Hematopoietic multipotent progenitor cell (in vitro differentiated cells): ENCODE data around the gene NRARP. TPM values are rescaled to one million over a fixed set of nuclear protein-coding genes. Genes with fewer than 3 reads are reported as not detected.
"Not testable (repeated sequence)": the region's sequence is repeated elsewhere in the genome, so short reads cannot be mapped to it uniquely, and the experiment has no call there.

Source experiments
- DNase-seq, 3 donors: peaks; one replicate each; pipeline ENCODE4 v3.0.0-alpha.2; 2011 to 2015; ENCODE audit warnings: low read depth in 2 of 3, low spot score in 2 of 3
- total RNA-seq: library from RNA; depleted of rRNA; stranded (reverse); fragments of >200 nt; gene quantifications from one replicate; pipeline ENCODE4 v1.2.3, GENCODE V29; 2012

Gene NRARP, protein sequence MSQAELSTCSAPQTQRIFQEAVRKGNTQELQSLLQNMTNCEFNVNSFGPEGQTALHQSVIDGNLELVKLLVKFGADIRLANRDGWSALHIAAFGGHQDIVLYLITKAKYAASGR
- total RNA-seq, result 5.1 TPM

DNA sequence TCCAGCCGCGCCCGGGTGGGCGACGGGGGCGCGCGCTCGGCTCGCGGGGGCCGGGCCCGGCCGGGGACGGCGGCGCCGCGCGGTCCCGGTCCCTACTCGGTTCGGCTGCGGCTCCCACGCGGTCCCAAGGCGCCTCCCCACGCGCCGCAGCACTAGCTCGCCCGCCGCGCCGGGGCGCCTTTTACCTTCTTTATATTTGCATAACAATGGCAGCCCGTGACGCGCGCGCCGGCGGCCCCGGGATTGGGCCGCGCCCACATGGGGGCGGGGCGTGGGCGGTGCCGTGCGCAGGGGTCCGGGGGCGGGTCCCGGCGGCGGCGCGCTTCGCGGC lies at the start of gene NRARP:
Gene NRARP (minus strand): TSS at position 154 of the 331 bp plus-strand sequence. CDS start 343 bp downstream, outside the sequence.
- peak in 2 of 3 donors; percentile 86 to 88 for DNase-seq

DNA sequence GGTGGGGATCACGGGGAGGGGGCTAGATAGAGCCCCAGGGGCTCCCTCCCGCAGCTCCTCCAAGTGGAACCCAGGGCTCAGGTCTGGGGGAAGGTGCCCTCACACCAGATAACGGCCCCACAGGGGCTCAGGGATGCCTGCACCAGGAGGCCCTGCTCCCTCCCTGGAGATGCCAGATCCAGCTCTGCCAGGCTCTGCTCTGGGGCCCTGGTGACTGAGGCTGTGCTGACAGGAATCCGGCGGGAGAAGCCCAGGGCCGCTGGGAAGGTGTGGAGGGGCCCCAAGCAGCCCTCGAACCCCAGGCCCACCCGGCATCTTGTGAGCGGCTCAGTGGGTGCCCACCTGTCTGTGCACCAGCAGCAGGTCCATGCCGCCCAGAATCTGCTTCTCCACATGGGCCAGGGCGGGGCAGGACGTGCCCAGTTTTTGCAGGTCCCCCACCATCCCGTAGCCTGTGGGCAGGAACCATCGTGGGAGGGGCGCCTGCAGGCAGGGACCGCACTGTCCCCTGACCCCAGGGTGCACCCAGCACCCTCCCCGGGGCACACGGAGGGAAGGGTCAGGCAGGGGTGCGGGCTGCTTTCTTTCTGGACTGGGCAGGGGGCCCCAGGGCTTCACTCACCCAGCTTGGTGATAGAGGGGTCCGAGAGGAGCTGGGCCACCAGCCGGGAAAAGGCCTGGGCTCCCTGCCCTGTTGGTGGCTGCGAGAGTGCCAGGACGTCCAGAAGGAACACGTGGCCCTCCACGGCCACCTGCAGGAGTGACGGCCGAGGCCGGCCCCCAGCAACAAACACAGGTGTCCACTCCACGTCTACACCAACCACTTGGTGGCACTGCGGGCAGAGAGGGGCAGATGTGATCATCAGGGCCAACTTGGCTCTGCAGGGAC lies 48.9 kb upstream of the NRARP start:
- no peak for DNase-seq

DNA sequence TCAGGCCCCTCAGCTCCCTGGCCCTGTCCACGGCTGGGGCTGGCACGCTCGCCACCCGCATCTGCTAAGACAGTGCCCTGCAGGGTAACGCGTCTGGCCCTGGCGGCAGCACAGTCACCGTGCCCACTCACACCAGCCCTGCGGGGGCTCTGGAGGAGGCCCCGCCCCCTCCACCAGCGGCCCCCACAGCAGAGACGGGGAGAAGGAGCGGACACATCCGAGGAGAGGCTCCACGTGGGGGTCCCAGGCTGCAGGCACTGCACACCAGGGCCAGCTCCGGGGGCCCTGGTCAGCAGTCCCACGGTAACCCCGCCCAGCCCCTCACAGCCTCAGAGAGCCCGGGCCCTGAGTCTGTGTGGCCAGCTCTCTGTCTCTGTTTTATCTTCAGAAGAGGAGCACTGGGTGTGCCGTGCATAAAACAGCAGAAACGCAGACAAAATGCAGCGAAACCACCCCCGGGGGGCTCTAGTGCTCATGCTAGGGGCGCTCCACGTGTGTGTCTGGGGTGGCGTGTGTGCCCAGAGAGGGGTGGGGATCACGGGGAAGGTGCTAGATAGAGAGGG lies 47.5 kb upstream of the NRARP start:
- DNase-seq, result no peak

DNA sequence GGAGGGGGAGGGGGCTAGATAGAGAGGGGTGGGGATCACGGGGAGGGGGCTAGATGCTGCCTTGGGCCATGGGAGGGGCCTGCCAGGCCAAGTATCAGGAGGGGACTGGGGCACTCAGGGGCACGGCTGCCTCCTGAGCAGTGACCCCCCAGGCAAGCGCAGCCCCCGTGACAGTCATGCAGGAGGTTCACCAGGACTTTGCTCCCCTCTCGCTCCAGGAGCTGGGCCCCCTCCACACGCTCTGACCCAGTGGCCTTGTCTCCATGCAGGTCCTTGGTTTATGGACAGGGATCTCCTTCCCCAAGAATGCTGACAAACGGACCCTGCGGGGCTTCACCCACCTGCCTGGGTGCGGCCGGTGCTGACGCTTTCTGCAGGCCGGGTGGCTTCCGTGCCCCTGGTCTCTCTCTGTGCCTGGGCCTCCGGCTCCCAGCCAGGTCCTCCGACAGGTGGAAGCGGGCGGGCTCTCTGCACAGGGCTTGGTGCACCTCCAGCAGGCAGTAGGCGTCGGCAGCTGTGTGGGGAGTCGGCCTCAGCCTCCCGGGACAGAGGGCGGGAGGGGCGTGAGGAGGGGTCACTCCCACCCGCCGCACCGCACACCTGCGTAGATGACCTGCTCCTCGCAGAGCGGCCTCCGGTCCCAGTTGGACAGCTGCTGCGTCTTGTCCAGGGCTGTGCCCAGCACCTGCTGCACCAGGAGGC lies 46.8 kb upstream of the NRARP start:
- DNase-seq, result no peak

DNA sequence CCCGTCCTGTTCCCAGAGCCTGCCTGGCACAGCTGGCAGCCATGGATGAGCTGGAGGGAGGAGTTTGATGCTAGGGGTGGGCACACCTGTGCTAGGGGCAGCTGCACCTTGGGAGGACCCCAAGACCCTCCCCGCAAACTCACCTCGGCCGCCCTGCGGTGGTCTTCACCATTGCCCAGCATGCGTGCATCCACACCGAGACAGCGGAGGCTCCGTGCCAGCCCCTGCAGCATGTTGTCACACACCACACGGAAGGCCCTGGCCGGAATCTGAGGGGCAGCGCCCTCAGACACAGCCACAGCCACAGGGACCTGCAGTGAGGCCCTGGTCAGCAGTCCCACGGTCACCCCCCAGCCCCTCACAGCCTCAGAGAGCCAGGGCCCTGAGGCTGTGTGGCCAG lies 45.9 kb upstream of the NRARP start:
- DNase-seq, result no peak

DNA sequence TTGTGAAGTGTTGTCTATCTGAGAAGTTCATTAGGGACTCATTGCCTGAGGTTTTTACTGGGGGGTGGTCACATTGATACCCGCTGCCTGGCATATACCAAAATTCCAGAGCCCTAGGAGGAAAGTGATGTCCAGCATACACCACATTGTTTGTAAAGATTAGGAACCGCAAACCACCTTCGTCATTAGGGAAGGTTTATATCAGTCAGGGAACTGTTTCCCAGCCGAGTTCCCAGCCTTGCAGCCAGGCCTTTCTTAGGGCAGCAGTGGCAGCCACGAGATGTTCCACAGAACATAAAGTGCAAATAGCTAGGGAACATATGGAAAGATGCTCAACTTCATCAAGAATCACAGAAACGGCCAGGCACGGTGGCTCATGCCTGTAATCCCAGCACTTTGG lies 40.4 kb upstream of the NRARP start:
- no peak for DNase-seq

DNA sequence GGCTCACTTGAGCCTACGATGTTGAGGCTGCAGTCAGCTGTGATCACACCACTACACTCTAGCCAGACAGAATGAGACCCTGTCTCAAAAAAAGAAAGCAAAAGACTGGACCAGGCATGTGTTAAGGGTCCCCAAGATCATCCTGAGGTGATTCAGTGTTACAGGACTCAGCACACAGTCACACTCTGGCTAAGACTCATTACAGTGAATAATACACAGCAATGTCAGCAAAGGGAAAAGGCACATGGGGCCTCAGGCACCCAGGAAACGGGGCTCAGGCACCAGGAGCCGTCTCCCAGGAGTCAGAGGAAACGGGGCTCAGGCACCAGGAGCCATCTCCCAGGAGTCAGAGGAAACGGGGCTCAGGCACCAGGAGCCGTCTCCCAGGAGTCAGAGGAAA lies 39.2 kb upstream of the NRARP start:
- no peak for DNase-seq

DNA sequence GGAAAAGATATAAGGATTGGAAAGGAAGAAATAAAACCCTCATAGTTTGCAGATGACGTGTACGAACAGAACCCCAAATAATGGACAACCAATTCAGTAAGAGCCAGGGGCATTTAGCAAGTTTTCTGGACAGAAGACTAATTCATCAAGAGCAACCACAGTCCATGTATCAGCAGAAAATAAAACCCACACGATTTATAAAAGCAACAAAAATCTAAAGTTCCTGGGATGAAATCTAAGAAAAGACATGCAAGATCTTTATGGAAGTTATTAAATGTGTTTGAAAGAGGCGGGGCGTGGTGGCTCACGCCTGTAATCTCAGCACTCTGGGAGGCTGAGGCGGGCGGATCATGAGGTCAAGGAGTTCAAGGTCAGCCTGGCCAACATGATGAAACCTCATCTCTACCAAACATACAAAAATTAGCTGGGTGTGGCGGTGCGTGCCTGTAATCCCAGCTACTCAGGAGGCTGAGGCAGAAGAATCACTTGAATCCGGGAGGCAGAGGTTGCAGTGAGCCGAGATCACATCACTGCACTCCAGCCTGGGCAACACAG lies 37.9 kb upstream of the NRARP start:
- not testable (repeated sequence) for DNase-seq

DNA sequence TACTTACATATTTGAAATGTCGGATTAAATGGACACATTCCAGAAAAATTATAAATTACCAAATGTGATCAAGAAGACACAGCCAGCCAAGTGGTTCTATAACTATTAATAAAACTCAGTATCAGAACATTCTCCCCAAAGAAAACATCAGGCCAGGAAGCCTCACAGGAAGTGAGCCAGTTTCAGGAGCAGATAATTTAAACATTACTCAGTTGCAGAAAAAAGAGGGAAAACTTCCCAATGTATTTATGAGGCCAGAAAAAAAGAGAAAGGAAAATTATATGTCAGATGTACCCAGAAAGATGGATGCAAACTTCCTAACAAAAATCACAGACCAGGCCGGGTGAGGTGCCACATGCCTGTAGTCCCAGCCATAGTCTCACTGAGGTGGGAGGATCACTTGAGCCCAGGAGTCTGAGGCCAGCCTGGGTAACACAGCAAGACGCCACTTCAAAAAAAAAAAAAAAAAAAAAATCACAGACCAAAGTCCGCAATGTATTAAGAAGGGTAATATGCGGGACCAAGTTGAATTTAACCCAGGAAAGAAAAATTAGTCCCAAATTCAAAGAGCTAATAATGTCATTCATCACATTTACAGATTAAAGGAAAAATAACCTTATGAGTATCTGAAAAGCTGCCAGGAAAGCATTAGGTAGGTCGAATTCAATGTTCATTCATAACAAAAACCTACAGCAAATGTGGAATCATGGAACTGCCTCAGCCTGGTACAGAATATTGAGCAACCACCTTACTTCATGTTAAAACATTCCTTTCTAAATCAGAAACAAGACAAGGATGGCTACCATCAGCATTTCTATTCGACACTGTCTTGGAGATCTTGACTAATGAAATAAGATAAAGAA lies 37.2 kb upstream of the NRARP start:
- DNase-seq, result no peak

DNA sequence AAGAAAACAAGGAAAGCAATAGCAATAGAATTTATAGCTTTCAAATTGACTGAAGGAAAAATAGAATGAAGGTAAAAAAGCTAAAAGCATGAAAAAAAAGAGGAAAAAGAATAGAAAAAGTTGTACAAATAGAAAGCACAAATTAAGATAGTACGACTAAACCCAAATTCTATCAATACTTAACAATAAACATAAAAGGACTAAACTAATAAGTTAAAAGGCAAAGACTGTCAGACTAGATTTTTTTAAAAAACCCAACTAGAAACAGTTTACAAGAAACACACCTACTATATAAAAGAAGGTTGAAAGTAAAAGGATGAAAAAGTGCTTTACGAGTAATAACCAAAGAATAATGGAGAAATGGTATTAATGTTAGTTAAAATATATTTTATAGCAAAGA lies 34.7 kb upstream of the NRARP start:
- no peak for DNase-seq

DNA sequence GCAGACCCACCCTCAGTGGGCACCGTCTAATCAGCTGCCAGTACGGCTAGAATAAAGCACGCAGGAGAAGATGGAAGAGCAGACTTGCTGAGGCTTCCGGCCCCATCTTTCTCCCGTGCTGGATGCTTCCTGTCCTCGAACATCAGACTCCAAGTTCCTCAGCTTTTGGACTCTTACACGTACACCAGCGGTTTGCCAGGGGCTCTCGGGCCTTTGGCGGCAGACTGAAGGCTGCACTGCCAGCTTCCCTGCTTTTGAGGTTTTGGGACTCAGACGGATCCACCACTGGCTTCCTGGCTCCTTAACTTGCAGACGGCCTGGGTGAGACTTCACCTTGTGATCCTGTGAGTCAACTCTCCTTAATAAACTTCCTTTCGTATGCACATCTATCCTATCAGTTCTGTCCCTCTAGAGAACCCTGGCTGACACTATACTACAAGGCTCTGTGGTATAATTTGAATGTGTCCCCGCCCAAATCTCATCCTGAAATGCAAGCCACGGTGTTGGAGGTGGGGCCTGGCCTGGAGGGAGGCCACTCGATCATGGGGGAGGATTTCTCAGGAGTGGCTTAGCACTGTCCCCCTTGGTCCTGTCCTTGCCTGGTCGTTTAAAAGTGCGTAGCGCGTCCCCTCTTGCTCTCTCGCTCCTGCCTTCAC lies 31.1 kb upstream of the NRARP start:
- DNase-seq, result no peak

DNA sequence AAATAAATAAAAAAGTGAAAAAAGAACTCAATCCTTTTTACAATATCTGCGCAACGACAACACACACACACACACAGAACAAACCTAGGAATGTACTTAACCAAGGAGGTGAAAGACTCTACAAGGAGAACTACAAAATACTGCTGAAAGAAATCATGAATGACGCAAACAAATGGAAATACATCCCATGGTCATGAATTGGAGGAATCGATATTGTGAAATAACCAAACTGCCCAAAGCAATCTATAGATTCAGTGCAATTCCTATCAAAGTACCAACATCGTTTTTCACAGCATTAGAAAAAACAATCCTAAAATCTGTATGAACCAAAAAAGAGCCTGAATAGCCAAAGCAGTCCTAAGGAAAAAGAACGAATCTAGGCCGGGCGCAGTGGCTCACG lies 29.9 kb upstream of the NRARP start:
- DNase-seq, result no peak

DNA sequence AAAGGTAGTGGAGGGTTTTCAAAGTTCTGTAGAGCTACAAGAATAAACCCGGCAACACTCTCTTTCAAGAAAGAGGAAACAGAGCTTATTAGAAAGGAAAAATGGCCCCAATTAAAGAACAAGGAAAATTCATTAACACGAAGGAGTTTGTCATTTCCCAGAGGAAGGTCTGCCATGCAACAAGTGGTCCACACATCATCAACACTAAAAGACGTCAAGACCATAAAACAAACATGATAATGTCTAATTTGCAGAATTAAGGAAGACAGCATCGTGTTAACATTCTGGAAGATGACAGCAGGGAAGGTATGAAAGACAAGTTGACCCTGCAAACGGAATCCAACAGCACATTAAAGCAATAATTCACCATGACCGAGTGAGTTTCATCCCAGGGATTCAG lies 28.6 kb upstream of the NRARP start:
- DNase-seq, result no peak

DNA sequence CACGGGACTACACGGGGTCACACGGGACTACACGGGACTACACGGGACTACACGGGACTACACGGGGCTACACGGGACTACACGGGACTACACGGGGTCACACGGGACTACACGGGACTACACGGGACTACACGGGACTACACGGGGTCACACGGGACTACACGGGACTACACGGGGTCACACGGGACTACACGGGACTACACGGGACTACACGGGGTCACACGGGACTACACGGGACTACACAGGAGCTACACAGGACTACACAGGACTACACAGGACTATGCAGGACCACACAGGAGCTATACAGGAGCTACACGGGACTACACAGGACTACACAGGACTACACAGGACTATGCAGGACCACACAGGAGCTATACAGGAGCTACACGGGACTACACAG lies 27.5 kb upstream of the NRARP start:
- not testable (repeated sequence) for DNase-seq

DNA sequence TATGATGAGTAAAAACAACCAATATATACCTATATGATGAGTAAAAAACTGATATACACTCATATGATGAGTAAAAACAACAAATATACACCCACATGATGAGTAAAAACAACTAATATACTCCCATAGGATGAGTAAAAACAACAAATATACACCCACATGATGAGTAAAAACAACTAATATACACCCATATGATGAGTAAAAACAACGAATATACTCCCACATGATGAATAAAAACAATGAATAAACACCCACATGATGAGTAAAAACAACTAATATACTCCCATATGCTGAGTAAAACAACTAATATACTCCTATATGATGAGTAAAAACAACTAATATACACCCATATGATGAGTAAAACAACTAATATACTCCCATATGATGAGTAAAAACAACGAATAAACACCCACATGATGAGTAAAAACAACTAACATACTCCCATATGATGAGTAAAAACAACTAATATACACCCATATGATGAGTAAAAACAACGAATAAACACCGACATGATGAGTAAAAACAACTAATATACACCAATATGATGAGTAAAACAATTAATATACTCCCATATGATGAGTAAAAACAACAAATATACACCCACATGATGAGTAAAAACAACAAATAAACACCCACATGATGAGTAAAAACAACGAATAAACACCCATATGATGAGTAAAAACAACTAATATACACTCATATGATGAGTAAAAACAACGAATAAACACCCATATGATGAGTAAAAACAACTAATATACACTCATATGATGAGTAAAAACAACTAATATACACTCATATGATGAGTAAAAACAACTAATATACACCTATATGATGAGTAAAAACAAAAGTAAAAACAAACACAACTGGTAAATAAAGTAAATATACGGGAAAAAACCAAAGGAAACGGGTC lies 25.8 kb upstream of the NRARP start:
- DNase-seq, result not testable (repeated sequence)

DNA sequence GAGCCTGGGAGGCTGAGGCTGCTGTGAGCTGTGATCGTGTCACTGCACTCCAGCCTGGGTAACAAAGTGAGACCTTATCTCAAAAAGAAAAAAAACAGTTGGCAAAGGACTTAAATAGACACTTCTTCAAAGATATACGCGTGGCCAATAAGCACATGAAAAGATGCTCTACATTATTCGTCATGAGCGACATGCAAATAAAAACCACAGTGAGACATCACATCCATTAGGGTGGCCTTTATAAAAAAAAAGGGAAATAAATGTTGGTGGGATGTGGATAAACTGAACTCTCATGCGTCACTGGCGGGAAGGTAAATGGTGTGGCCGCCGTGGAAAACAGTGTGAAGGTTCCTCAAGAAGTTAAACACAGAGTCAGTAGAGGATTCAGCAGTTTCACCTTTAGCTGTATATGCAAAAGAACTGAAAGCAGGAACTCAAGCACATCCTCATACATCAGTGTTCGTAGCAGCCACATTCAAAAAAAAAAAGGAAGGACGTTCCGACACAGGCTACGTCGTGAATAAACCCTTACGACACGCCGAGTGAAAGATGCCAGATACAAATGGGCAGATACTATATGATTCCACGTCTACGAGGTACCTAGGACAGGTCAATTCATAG lies 24.5 kb upstream of the NRARP start:
- peak in 2 of 3 donors; percentile 88 to 91 for DNase-seq

DNA sequence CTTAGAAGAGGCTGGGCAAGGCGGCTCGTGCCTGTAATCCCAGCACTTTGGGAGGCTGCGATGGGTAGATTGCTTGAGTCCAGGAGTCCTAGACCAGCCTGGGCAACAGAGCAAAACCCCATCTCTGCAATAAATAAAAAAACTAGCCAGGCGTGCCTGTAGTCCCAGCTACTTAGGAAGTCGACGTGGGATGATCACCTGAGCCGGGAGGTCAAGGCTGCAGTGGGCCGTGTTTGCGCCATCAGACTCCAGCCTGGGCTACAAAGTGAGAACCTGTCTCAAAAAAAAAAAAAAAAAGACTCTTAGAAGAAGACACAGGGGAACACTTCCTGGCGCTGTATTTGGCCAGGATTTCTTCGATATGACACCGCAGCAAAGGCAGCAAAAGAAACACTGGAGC lies 23.7 kb upstream of the NRARP start:
- DNase-seq, result no peak

DNA sequence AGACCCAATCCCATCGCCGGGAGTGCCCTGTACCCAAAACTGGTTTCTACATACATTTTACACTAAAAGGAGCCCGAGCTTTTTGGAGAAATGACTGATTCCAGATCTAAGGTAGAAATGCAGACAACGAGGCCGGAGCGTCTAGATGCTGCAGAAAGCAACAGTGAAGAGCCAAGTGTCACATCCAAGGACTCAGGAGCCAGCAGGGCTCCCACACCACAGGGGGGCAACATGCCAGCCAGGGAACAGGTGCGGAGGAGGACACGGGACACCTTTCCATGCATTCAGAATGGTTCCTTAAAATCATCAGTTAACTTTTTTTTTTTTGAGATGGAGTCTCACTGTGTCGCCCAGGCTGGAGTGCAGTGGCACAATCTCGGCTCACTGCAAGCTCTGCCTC lies 23.1 kb upstream of the NRARP start:
- DNase-seq, result no peak
